GM19239 (cell line): ENCODE results near the gene ELMO1.

Experiments used
- DNase-seq: peaks from one replicate; pipeline ENCODE4 v3.0.0; 2011; ENCODE audit warnings: low spot score; ENCODE audit not compliant: insufficient read length
- FAIRE-seq: peaks from 2 replicates; lab custom pipeline; 2011; peaks lifted over from hg19 to GRCh38; lab: Jason Lieb, UNC

ELMO1 gene

DNA sequence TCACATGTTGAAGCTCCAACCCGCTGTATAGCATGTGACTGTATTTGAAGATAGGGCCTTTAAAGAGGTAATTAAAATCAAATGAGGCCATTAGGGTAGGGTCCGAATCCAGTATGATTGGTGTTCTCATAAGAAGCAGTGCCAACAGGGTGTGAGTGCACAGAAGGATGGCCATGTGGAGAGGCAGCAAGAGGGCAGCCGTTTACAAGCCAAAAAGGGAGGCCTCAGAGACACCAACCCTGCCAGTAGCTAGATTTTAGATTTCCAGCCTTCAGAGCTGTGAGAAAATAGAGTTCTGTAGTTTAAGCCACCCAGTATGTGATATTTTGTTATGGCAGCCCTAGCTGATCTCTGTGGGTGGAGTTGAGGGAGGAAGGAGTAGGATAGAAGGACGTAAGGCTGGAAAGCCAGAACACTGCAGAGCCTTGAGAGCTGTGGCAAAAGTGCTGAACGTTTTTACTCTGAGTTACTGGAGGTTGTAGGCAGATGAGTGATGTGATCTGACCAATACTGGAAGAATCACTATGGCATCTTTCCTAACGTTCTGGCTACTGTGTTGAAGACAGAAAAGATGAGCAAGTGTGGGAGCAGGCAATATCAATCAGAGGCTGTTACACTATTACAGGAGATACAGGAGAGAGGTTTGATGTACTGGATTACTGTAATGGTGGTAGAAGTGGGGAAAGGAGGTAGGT is 334.9 kb downstream of the ELMO1 start:
- FAIRE-seq (no peak), DNase-seq (no peak)

DNA sequence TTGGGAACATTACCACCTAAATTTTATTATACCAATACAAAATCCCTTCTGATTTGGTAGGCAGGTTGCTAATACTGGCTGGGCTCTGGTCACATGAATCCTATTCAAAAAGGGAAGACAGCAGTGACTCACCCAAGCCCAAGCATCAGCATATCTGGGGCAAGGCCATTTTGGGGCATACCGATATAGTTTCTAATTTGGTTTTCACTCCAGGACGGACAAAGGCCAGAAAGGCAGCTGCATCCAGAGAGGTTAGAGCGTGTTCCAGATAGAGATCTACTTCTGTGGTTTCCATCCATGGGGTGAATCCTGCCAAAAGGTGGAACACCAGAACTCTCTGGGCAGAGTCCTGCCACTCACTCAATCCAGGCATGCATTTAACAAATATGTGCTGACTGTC is 335.8 kb downstream of the ELMO1 start:
- FAIRE-seq, result no peak
- DNase-seq, result no peak

DNA sequence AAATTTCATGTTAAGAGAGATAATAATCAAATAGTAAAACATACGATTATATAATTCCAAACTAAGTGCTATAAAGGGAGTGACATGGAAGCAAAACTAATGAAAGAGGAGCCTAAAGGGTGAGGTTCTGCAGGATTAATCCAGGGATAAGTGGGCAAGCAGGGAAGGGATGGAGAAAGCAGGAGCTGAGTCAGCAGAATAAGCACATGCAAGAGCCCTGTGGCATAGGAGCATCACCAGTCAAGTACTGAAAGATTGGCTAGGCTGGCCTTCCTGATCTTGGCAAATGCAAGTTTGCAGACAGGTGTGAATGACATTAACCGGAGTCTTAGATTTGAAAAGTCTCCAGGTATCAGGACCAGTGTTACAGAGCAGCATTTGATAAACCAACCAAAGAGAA is 336.4 kb downstream of the ELMO1 start:
- no peak for FAIRE-seq
- DNase-seq, result no peak

GRCh38 chr7:37111459-37111858 is 337.2 kb downstream of the ELMO1 start:
- FAIRE-seq (no peak), DNase-seq (no peak)

DNA sequence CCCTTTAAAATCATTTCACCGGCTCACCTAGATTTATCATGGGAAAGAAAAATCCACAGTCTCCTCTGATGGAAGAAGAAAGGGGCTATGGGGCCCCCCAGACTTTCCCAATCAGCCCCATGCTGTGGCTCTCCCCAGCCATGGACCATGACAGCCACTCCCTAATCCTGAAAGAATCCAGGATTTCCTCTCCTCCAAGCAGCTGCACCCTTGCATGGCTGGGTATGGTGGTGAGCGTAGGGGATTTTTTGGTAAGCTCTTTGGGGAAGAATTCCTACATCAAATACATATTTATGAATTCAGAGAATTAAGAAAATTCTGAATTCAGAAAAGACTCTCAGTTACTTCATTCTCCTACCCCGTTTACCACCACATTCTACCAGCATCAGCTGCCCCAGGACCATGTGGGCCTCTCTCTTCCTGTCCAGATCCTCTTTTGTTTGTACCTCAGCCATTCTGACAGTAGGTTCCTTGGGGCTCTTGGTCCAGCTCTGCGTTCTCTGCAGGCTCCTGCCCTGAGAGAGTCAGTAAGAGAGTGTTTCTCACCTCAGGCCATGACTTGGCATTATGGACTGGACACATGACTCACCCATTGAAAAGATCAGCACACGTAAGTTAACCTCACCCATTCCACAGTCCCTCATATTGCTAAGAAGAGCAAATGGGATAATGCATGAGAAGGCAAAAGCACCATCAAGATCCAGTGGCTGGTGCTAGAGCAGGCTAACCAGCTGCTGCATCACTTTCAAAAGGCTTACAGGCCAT is 337.8 kb downstream of the ELMO1 start:
- no peak for FAIRE-seq
- no peak for DNase-seq

- FAIRE-seq (no peak), DNase-seq (no peak)
Observed at GRCh38 chr7:37109843-37110242, 338.8 kb downstream of the ELMO1 start.

- FAIRE-seq, result no peak
- DNase-seq, result no peak
Observed at GRCh38 chr7:37109016-37109683, 339.5 kb downstream of the ELMO1 start.

DNA sequence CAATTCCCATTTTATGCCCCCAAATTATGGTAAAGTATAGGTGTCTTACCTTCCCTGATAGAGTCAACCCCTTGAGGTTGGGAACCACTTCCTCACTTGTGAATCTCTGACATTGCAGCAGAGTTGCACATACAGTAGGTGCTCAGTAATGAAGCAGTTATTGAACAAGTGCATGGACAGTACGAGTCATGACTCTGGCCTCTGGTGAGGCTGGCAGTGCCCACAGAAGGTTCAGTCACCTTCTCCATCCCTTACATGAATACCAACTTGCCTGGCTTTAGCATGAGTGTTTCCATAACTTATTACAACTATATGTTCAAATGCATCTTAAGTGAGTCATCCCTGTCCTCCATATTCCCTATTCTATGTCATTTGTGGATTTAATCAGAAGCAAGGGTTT is 340.0 kb downstream of the ELMO1 start:
- FAIRE-seq (no peak), DNase-seq (no peak)

DNA sequence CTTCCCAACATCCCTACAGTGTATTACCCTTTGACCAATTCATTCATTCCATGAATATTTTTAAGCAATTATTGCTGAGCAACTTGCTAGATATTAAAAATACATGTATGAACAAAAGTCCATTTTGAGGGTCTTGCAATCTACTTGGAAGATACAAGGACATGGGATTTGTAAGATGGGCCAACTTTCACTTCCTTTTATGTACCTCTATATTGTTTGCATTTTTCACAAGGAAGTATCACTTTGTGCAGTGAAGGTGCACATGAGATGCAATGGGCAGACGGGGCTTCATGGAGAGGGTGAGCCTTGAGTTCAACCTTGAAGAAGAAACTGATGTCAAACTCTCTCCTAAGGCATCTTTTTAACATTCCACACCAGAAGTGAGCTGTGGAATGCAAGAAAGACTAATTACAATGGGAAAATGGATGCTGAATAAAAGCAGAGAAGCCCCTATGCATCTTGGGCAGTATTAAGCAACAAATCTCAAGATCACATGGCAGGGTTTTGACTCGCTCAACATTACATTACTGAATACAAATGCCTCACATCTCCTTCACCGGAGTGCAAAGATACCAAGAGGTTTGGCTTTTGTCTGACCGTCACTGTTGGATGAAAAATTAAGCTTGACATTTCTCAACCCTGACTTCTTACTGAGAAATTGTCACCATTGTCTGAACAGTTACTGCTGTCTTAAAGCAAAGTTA is 341.5 kb downstream of the ELMO1 start:
- FAIRE-seq, result no peak
- no peak for DNase-seq

DNA sequence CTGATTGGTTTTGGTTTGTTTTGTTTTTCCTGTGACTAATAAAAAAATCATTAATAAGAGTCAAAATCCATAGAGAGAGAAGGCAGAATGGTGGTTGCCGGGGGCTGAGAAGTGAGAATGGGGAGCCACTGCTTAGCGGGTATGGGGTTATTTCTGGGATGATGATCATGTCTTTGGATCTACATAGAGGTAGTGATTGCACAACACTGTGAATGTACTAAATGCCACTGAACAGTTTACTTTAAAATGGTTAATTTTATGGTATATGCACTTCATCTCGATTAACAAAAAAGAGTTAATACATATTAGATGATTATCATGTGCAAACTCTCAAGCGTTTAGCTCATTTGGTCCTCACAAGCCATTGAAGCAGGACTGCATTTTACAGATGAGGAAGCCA is 342.9 kb downstream of the ELMO1 start:
- DNase-seq, result no peak
- no peak for FAIRE-seq

GRCh38 chr7:37104822-37105518 is 343.7 kb downstream of the ELMO1 start:
- FAIRE-seq, result no peak
- DNase-seq, result no peak

DNA sequence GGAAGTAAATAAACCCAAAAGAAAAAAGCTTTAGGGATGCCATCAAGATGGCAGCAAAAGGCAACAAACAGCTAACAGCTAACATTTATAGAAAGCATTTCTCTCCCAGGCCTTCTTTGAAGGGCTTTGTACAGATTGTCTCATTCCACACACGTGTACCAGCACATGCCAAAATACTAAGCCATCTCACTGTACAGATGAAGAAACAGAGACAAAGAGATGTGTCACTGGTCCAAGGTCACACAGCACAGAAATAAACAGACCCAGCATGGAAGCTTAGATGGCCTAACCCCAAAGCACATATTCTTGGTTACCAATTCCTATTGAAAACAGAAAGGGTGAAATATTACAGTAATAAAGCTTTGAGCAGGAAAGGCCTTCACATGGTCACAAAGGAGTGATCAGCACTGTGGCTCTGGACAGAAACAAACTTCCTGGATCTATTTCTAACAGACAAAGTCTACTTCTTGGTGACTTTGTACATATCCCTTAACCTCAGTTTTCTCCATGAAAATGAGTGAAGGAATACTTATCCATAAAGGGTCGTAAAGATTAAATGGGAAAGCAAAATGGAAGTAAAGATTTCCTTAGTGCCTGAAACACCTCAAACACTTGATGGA is 346.0 kb downstream of the ELMO1 start:
- DNase-seq, result no peak
- peak; percentile 61 for FAIRE-seq

- FAIRE-seq, result no peak
- DNase-seq, result no peak
Observed at GRCh38 chr7:37100735-37101331, 347.8 kb downstream of the ELMO1 start.

GRCh38 chr7:37098762-37099161 is 349.9 kb downstream of the ELMO1 start:
- FAIRE-seq (no peak), DNase-seq (no peak)

DNA sequence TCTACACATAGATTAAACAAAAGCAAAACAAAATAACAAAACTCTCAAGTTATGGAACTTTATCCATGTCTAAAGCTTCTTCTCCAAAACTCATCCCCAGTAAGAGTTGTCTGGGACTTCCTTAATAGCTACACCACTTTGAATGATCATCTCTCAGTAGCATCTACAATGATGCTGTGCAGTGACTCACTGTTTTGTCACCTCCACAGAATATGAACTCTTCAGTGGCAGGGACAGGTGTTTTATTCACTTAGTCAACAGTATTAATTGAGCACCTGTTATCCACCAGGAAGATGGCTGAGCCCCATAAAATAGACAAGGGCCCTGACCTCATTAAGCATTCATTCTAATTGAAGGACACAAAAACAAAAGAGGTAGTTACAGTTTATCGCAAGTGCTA is 350.7 kb downstream of the ELMO1 start:
- FAIRE-seq (no peak), DNase-seq (no peak)

- DNase-seq (no peak), FAIRE-seq (no peak)
Observed at GRCh38 chr7:37097276-37097675, 351.4 kb downstream of the ELMO1 start.

DNA sequence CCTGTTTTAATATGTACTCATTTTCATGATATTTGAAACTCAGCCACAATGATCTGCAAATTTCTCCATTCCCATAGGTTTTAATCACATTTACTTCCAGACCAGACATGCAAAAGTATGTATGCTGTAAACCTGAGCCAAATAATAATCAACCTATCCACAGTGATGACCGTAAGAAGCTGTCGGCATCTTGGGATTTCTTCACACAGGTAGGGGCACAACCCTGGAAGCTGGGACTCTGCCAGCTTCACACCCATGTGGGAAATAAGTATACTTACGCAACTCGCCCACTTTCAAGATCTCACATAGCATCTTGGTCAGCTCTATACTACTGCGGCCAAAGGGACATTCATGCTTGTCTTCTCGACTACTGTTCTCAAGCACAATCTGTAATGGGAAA is 352.3 kb downstream of the ELMO1 start:
- FAIRE-seq (no peak), DNase-seq (no peak)

GRCh38 chr7:37095122-37095521 is 353.5 kb downstream of the ELMO1 start:
- no peak for FAIRE-seq

GRCh38 chr7:37093257-37093656 is 355.4 kb downstream of the ELMO1 start:
- DNase-seq, result no peak
- no peak for FAIRE-seq

More at GRCh38 chr7:37095122-37095521, 353.5 kb downstream of the ELMO1 start:
- DNase-seq, result no peak
